Measurements from ENCODE around the gene TUBB6. TPM values are rescaled to one million over a fixed set of nuclear protein-coding genes. Genes with fewer than 3 reads are reported as not detected.

Gene TUBB6
- total and polyA plus RNA-seq, 2 donors from 2014 or later, result 25.9 to 98.9 TPM

DNA sequence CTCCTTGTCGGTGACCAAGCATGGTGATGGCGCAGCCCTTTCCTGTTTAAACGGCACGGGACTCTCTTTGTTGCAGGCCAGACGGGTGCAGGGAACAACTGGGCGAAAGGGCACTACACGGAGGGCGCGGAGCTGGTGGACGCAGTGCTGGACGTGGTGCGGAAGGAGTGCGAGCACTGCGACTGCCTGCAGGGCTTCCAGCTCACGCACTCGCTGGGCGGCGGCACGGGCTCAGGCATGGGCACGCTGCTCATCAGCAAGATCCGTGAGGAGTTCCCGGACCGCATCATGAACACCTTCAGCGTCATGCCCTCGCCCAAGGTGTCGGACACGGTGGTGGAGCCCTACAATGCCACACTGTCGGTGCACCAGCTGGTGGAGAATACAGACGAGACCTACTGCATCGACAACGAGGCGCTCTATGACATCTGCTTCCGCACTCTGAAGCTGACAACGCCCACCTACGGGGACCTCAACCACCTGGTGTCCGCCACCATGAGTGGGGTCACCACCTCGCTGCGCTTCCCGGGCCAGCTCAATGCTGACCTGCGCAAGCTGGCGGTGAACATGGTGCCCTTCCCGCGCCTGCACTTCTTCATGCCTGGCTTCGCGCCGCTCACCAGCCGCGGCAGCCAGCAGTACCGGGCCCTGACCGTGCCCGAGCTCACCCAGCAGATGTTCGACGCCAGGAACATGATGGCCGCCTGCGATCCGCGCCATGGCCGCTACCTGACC lies 17.1 kb downstream of the TUBB6 start:
- DNase-seq, result peak in 1 of 5 donors; percentile 32
- Histone ChIP-seq H3K4me3 (ENCODE audit: low read length in 3 of 3) (no peak overlapping the region), H3K9ac (ENCODE audit: low read length in 3 of 3) (no peak overlapping the region), H3K9me3 (ENCODE audit: control insufficient read depth in 2 of 3, insufficient read depth in 1 of 3, low read length in 3 of 3) (no peaks in the 10 kb centered on the region), H3K27ac (ENCODE audit: low read depth in 2 of 2, low read length in 2 of 2) (no peak overlapping the region), H3K27me3 (ENCODE audit: control insufficient read depth, insufficient read depth, low read length) (no peaks in the 10 kb centered on the region), H3K36me3 (ENCODE audit: control insufficient read depth in 2 of 3, insufficient read depth in 3 of 3, low read length in 3 of 3) (peaks cover 4 to 48% (median 39%) of the 10 kb centered on the region in 3 donors), H3K4me1 (ENCODE audit: control insufficient read depth in 2 of 3, insufficient read depth in 2 of 3, low read depth in 1 of 3, low read length in 3 of 3) (peaks cover 0 to 3% (median 0%) of the 10 kb centered on the region in 3 donors)
- TF ChIP-seq, protein P1, sequence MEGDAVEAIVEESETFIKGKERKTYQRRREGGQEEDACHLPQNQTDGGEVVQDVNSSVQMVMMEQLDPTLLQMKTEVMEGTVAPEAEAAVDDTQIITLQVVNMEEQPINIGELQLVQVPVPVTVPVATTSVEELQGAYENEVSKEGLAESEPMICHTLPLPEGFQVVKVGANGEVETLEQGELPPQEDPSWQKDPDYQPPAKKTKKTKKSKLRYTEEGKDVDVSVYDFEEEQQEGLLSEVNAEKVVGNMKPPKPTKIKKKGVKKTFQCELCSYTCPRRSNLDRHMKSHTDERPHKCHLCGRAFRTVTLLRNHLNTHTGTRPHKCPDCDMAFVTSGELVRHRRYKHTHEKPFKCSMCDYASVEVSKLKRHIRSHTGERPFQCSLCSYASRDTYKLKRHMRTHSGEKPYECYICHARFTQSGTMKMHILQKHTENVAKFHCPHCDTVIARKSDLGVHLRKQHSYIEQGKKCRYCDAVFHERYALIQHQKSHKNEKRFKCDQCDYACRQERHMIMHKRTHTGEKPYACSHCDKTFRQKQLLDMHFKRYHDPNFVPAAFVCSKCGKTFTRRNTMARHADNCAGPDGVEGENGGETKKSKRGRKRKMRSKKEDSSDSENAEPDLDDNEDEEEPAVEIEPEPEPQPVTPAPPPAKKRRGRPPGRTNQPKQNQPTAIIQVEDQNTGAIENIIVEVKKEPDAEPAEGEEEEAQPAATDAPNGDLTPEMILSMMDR (IDR thresholded peaks at IDR 0.05; ENCODE audit: borderline replicate concordance, extremely low read depth, insufficient read depth), result no peak
- no peak for FAIRE-seq
- intact Hi-C loops (cut with DNase I), result no loop called here

DNA sequence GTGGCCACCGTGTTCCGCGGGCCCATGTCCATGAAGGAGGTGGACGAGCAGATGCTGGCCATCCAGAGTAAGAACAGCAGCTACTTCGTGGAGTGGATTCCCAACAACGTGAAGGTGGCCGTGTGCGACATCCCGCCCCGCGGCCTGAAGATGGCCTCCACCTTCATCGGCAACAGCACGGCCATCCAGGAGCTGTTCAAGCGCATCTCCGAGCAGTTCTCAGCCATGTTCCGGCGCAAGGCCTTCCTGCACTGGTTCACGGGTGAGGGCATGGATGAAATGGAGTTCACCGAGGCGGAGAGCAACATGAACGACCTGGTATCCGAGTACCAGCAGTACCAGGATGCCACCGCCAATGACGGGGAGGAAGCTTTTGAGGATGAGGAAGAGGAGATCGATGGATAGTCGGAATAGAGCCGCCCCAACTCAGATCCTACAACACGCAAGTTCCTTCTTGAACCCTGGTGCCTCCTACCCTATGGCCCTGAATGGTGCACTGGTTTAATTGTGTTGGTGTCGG lies 17.7 kb downstream of the TUBB6 start:
- TF ChIP-seq, protein P1 (IDR thresholded peaks at IDR 0.05; ENCODE audit: borderline replicate concordance, extremely low read depth, insufficient read depth), result no peak
- intact Hi-C loops (cut with DNase I), result no loop called here
- H3K4me3 ChIP-seq (ENCODE audit: low read length in 3 of 3), result no peak overlapping the region
- H3K27ac ChIP-seq (ENCODE audit: low read depth in 2 of 2, low read length in 2 of 2), result no peak overlapping the region
- no peak overlapping the region for H3K9ac ChIP-seq (ENCODE audit: low read length in 3 of 3)
- no peaks in the 10 kb centered on the region for H3K9me3 ChIP-seq (ENCODE audit: control insufficient read depth in 2 of 3, insufficient read depth in 1 of 3, low read length in 3 of 3)
- peaks cover 4 to 43% (median 39%) of the 10 kb centered on the region in 3 donors for H3K36me3 ChIP-seq (ENCODE audit: control insufficient read depth in 2 of 3, insufficient read depth in 3 of 3, low read length in 3 of 3)
- DNase-seq (peak in 1 of 5 donors; percentile 22), FAIRE-seq (no peak)
- H3K27me3 ChIP-seq (ENCODE audit: control insufficient read depth, insufficient read depth, low read length), result no peaks in the 10 kb centered on the region
- peaks cover 0 to 4% (median 1%) of the 10 kb centered on the region in 3 donors for H3K4me1 ChIP-seq (ENCODE audit: control insufficient read depth in 2 of 3, insufficient read depth in 2 of 3, low read depth in 1 of 3, low read length in 3 of 3)

DNA sequence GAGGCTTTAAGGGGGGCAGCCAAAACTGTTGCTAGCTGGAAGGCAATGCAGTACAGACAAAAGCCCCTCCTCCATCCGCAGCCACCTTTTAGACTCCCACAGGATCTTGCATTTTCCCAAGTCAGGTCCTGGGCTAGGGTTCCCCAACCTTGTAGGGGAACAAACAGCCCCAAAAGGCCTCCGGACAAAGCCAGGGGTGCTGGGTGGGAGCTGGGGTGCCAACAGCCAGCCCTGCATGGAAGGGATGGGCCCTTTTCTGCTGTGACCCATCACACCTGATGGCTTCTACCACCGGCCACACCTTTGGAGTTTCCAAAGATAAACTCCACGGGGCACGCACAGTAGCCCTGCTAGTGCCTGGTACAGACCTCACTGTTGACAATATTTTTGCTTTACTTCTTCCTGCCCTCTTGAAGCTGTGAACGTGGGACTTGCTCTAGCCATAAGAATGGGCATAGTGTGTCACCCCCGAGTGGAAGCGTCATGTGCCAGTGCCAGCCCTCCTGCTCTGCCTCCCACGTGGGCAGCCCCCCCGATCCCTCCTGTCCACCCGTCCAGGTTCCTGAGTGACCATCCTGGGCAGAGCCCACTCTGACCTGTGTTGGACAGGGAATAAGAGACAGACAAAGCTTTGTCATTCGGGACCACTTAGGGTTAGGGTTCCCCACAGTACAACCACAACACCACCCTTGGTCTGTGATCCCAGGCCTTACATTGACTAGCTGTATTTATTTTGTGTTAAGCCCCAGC lies 18.8 kb downstream of the TUBB6 start:
- no peak for FAIRE-seq
- DNase-seq, result no peak
- Histone ChIP-seq H3K4me1 (ENCODE audit: control insufficient read depth in 2 of 3, insufficient read depth in 2 of 3, low read depth in 1 of 3, low read length in 3 of 3) (peaks cover 0 to 7% (median 5%) of the 10 kb centered on the region in 3 donors), H3K36me3 (ENCODE audit: control insufficient read depth in 2 of 3, insufficient read depth in 3 of 3, low read length in 3 of 3) (peaks cover 6 to 39% (median 37%) of the 10 kb centered on the region in 3 donors), H3K9ac (ENCODE audit: low read length in 3 of 3) (no peak overlapping the region), H3K27ac (ENCODE audit: low read depth in 2 of 2, low read length in 2 of 2) (no peak overlapping the region), H3K9me3 (ENCODE audit: control insufficient read depth in 2 of 3, insufficient read depth in 1 of 3, low read length in 3 of 3) (no peaks in the 10 kb centered on the region), H3K27me3 (ENCODE audit: control insufficient read depth, insufficient read depth, low read length) (no peaks in the 10 kb centered on the region), H3K4me3 (ENCODE audit: low read length in 3 of 3) (no peak overlapping the region)
- TF ChIP-seq, protein P1 (IDR thresholded peaks at IDR 0.05; ENCODE audit: borderline replicate concordance, extremely low read depth, insufficient read depth), result no peak
- intact Hi-C loops (cut with DNase I), result no loop called here
